WI38 (cell line): ENCODE results near the gene ABCB9.

ENCODE experiments used
- H3K4me3 ChIP-seq: 2 replicates; pipeline ENCODE4 v1.5.1; 2011; ENCODE audit warnings: low read depth, mild to moderate bottlenecking, control low read depth, low read length
- TF ChIP-seq, protein P1 (sequence below): IDR thresholded peaks from 2 replicates; pipeline ENCODE4 v1.5.1; 2012; ENCODE audit warnings: low read depth, mild to moderate bottlenecking, control low read depth, low read length

Gene ABCB9

DNA sequence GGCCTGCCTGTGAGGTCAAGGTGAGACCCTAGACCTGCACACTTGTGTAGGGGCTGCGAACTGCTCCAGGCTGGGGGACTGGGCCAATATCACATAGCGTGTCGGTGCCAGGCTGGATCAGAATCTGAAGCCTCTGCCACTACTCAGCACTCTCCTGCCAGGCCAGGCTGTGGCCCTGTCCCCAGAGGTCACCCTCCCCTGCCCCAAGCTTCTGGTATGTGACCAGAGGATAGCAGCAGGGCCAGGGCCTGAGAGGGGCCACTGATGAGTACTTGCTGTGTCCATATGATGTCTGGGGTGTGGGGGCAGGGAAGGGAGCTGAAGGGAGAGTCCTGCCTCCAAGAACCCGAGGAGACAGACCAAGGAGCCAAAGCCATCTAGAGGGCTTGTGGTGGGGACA is 32.1 kb upstream of the ABCB9 start:
- TF ChIP-seq, protein P1, sequence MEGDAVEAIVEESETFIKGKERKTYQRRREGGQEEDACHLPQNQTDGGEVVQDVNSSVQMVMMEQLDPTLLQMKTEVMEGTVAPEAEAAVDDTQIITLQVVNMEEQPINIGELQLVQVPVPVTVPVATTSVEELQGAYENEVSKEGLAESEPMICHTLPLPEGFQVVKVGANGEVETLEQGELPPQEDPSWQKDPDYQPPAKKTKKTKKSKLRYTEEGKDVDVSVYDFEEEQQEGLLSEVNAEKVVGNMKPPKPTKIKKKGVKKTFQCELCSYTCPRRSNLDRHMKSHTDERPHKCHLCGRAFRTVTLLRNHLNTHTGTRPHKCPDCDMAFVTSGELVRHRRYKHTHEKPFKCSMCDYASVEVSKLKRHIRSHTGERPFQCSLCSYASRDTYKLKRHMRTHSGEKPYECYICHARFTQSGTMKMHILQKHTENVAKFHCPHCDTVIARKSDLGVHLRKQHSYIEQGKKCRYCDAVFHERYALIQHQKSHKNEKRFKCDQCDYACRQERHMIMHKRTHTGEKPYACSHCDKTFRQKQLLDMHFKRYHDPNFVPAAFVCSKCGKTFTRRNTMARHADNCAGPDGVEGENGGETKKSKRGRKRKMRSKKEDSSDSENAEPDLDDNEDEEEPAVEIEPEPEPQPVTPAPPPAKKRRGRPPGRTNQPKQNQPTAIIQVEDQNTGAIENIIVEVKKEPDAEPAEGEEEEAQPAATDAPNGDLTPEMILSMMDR, result no peak

DNA sequence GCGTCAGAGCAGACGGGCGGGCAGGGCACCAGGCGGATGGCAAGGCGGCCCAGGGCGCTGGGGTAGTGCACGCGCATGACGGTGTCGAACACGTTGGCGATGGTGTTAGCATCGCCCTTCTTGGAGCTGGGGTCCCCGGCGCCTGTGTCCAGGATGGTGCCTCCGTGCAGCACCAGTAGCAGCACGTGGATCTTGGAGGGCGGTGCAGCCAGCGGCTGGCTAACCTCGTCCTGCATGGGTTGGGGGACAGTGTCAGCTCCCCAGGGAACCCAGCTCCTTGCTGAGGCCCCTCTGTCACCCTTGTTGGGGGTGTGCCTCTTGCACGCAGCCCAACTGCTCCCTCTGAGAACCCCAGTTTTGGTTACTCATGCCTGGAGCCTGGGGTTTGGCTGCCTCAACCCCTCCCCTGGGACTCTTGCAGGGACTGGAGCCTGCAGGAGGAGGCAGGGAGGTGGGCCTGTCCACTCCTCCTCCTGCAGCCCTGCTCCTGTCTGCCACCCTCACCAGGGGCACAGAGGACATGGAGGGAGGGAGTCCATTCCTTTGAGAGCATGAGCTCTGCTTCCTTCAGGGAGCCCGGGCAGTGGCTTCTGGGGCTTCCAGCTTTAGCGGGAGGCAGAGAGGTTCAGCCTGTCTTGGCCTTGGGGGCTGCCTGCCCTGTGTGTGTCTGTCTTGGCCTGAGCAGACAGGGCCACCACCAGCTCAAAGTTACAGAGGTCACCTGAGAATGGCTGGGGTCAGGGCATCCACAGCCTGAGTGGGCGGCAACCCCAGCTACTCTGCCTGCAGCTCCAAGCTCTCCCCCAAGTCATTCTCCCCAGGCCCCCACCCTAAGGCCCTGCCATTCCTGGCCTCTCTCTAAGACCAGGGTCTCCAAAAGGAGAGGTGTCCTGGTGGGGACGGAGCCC is 31.3 kb upstream of the ABCB9 start:
- H3K4me3 ChIP-seq, result no peak overlapping the region
- TF ChIP-seq, protein P1, result no peak

More for the DNA sequence above, 32.1 kb upstream of the ABCB9 start:
- no peak overlapping the region for H3K4me3 ChIP-seq

DNA sequence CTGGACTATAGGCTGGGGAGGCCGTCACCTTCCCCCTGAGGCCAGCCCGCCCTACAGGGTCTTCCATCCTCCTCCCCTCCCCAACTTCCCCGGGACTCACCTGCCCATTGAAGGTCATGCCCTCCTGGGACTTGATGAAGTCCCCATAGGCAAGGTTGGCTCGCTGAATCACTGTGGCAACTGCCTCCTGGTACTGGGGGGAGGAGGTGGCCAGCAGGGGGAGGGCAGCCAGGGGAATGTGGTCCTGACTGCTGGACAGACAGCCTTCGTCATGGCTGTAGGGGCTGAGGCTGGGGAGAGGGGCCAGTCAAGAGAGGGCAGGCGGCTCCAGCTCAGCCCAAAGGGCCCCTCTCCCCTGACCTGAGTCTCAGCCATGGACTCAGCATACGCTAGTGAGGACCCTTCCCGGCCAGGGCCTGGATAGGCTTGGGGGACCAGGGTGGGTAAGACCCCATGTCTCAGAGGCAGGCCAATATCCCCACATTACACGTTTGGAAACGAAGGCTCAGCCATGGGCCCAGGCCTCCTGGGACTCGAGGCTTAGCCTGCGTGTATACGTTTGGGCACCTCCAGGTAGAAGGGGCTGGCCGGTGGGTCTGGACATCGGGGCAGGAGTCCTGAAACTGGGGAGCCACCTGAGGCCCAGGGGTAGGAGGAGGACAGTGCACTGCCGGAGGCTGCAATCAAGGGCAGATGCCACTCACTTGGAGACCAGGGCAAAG is 30.5 kb upstream of the ABCB9 start:
- TF ChIP-seq, protein P1, result no peak
- no peak overlapping the region for H3K4me3 ChIP-seq

DNA sequence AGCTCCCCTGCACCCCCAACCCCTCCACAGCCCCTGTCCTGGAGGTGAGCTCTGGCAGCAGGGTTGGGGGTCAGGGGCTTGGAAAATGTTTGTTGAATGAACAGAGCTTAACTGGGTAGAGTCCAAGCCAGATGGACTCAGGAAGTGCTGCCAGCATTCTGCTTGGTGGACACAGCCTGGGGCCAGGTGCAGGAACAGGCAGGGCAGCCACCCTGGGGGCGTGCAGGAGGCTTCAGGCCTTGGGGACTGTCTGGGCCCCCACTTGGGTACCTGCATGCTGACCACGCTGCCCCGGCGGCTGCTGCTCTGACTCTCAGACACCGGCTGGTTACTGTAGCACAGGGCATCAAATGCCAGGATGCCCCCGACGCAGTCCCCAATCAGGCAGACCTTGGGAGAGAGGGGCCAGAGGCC is 29.9 kb upstream of the ABCB9 start:
- TF ChIP-seq, protein P1, result no peak
- no peak overlapping the region for H3K4me3 ChIP-seq

DNA sequence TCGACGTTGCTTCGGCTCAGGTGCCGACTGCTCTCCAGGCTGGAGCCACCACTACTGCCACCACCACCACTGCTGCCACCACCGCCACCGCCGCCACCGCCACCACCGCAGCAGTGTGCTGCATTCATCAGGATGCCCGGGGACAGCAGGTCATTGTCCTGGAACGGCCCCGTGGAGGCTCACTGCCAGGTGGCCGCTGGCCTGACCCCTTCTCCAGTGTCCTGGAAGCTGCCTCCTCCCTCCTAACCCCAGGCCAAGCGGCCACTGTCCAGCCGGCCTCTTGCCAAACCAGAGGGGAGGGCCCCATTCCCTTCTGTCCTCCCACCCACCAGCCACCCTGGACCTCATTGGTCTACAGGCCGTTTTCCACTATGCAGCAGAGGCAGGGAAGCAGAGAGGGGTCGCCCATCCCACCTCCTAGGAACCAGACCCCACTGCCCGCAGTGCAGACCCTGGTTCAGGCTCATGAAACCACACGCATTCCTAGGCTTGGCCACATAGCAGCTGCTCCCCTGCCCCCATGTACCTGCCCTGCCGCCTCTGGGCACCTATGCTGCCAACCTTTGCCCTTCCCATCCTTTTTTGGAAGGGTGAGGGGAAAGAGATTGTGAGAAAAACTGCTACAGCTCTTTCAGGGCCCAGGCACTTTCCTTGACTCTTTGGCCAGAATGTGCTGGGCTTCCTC is 29.4 kb upstream of the ABCB9 start:
- TF ChIP-seq, protein P1, result no peak
- no peak overlapping the region for H3K4me3 ChIP-seq

DNA sequence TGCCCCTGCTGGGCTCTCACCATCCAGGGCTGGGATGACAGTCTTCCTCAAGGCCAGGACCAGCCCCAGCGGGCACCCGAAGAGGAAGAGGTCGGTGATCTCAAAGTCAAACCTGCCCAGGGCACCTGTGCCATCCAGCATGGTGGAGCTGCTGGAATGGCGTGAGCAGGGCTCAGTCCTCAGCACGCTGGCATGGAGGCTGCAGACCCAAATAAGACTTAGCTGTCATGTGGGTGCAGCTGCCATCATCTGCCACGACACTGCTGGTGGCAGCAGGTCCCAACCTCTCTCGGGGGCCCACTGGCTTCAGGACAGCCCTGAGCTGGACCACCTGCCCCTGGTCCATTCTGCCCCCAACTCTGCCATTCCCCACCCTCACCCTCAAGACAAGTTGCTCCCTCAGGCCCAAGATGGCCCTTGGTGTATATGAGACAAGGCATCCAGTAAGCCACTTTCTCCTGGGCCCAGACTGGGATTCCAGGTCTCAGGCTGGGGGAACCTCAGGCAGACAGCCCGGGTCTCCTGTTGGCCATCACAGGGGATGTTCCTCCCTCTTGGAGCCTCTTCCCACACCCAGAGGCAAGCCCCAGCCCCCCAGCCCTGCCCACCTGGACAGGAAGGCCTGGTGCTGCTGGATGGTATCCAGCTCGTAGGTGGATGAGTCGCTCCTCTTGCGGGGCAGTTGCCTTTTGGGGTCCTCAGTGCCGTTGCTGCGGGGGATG is 28.7 kb upstream of the ABCB9 start:
- no peak overlapping the region for H3K4me3 ChIP-seq
- TF ChIP-seq, protein P1, result no peak
